HepG2 (cell line): ENCODE data around the gene TOMM6. TPM values are rescaled to one million over a fixed set of nuclear protein-coding genes. Genes with fewer than 3 reads are reported as not detected.

Source experiments
- ATAC-seq: fragments of 200-7000 bp; cut with Tn5 transposase; 3 replicates; pipeline ENCODE4 v1.9.1; 2020; ENCODE audit warnings: mild to moderate bottlenecking, moderate library complexity
- BruUV-seq: library from RNA; stranded (reverse); fragments of 400-500 nt; replicated peaks from 2 replicates; lab custom pipeline; 2021; lab: Mats Ljungman, UMichigan
- CTCF ChIA-PET: fragments of 300-600 bp; formaldehyde crosslinking; extraction: SDS; loops from one replicate; lab custom pipeline; 2021; ENCODE audit warnings: low total read pairs, inconsistent platforms, low intra/inter-chr PET ratio; lab: Yijun Ruan, JAX
- POLR2A ChIA-PET: fragments of 350-600 bp; sonication (Branson Sonifier 250); formaldehyde crosslinking; loops from one replicate; lab custom pipeline; 2020; ENCODE audit warnings: antibody characterized with exemption, inconsistent platforms; lab: Yijun Ruan, JAX
- DNase-seq: peaks from one replicate; pipeline ENCODE4 v3.0.0-alpha.2; 2015; ENCODE audit warnings: low spot score
- FAIRE-seq: peaks from 3 replicates; lab custom pipeline; 2011; peaks lifted over from hg19 to GRCh38; lab: Jason Lieb, UNC
- H2AFZ ChIP-seq: one replicate; pipeline ENCODE4 v1.6.1; 2011; ENCODE audit warnings: low read length, inconsistent platforms
- H3K27ac ChIP-seq: fragments of 300-600 bp; 3 replicates; pipeline ENCODE4 v1.8.0; 2011; ENCODE audit warnings: mixed run types, mild to moderate bottlenecking, mixed read lengths, low read length, inconsistent platforms; ENCODE audit not compliant: insufficient read depth; ENCODE audit errors: extremely low read length
- H3K27me3 ChIP-seq, 2 experiments: fragments of 200-600 bp in 1 of 2; 2 replicates in 1 of 2; 3 replicates in 1 of 2; pipeline versions ENCODE4 v1.6.0 to v1.8.0; 2011; ENCODE audit warnings: low read length in 2 of 2, mild to moderate bottlenecking in 2 of 2, moderate library complexity in 2 of 2, inconsistent platforms in 1 of 2; ENCODE audit not compliant: insufficient read depth in 2 of 2, control insufficient read depth in 1 of 2
- H3K36me3 ChIP-seq, 2 experiments: fragments of 200-600 bp in 1 of 2; replicated peaks in 1 of 2; 2 replicates in 1 of 2; 3 replicates in 1 of 2; pipeline versions ENCODE4 v1.5.1 to v1.8.0; 2011; ENCODE audit warnings: low read length in 2 of 2, inconsistent platforms in 1 of 2; ENCODE audit not compliant: insufficient read depth in 2 of 2, control insufficient read depth in 1 of 2
- H3K4me1 ChIP-seq: 2 replicates; pipeline ENCODE4 v1.5.1; 2012; ENCODE audit warnings: low read length, inconsistent platforms; ENCODE audit not compliant: insufficient read depth
- H3K4me2 ChIP-seq: 2 replicates; pipeline ENCODE4 v1.6.0; 2011; ENCODE audit warnings: low read depth, low read length, inconsistent platforms
- H3K4me3 ChIP-seq, 3 experiments: fragments of 200-600 bp in 1 of 3; sonication (generic), shearing (Covaris generic) in 1 of 3; replicated peaks in 1 of 3; 2 replicates each; pipeline ENCODE4 v1.5.1; 2011 to 2016; ENCODE audit warnings: low read length in 3 of 3, inconsistent platforms in 2 of 3, low read depth in 2 of 3, mild to moderate bottlenecking in 2 of 3, control low read depth in 1 of 3, mixed read lengths in 1 of 3; ENCODE audit not compliant: insufficient read depth in 1 of 3
- H3K79me2 ChIP-seq: one replicate; pipeline ENCODE4 v1.6.1; 2011; ENCODE audit warnings: low read length, inconsistent platforms; ENCODE audit not compliant: insufficient read depth
- H3K9ac ChIP-seq: 2 replicates; pipeline ENCODE4 v1.6.0; 2011; ENCODE audit warnings: mild to moderate bottlenecking, low read depth, low read length, inconsistent platforms; ENCODE audit not compliant: insufficient read depth
- H3K9me3 ChIP-seq: 2 replicates; pipeline ENCODE4 v1.5.1; 2012; ENCODE audit warnings: mild to moderate bottlenecking, low read length
- H4K20me1 ChIP-seq: 2 replicates; pipeline ENCODE4 v1.6.0; 2011; ENCODE audit warnings: inconsistent platforms, mild to moderate bottlenecking, low read length, moderate library complexity; ENCODE audit not compliant: insufficient read depth
- ARNT2 ChIP-seq: sonication (generic); formaldehyde crosslinking; IDR thresholded peaks from 2 replicates; pipeline ENCODE4 v1.8.0; 2022; ENCODE audit warnings: mild to moderate bottlenecking, low read depth, missing genetic modification reagents, moderate library complexity
- KMT2A ChIP-seq: sonication (generic); formaldehyde crosslinking; IDR thresholded peaks from 2 replicates; pipeline ENCODE4 v1.4.0; 2020; ENCODE audit warnings: missing genetic modification reagents
- LBX2 ChIP-seq: sonication (generic); formaldehyde crosslinking; IDR thresholded peaks from 2 replicates; pipeline ENCODE4 v1.5.0; 2020; ENCODE audit warnings: missing genetic modification reagents, mild to moderate bottlenecking, borderline replicate concordance
- MTERF4 ChIP-seq: sonication (generic); formaldehyde crosslinking; IDR thresholded peaks from 2 replicates; pipeline ENCODE4 v1.8.0; 2023; ENCODE audit warnings: mild to moderate bottlenecking, missing genetic modification reagents
- NR2F6 ChIP-seq, 2 experiments: IDR thresholded peaks; 2 replicates each; pipeline ENCODE4 v1.6.1; 2016; ENCODE audit warnings: antibody characterized with exemption in 1 of 2, mild to moderate bottlenecking in 1 of 2
- ZBTB38 ChIP-seq: sonication (generic); formaldehyde crosslinking; IDR thresholded peaks from 2 replicates; pipeline ENCODE4 v1.5.1; 2020; ENCODE audit warnings: mild to moderate bottlenecking, missing genetic modification reagents
- ZFY ChIP-seq: sonication (generic); formaldehyde crosslinking; IDR thresholded peaks from 2 replicates; pipeline ENCODE4 v1.4.0; 2020; ENCODE audit warnings: missing genetic modification reagents
- ZNF251 ChIP-seq: sonication (generic); formaldehyde crosslinking; IDR thresholded peaks from 2 replicates; pipeline ENCODE4 v1.9.0; 2021; ENCODE audit warnings: mild to moderate bottlenecking, missing genetic modification reagents
- ZNF280B ChIP-seq: sonication (generic); formaldehyde crosslinking; IDR thresholded peaks from 2 replicates; pipeline ENCODE4 v1.5.0; 2020; ENCODE audit warnings: missing genetic modification reagents, mild to moderate bottlenecking, borderline replicate concordance
- ZNF792 ChIP-seq: IDR thresholded peaks from 2 replicates; pipeline ENCODE4 v1.6.1; 2016
- WGBS: methylation state at CpG from one replicate; pipeline ENCODE4 v1.1.6; 2017; ENCODE audit warnings: low lambda C conversion rate; 5-methylcytosine and 5-hydroxymethylcytosine counted together
- in situ Hi-C: cut with HindIII; loops from 2 replicates; pipeline ENCODE4 v1.10.0; 2017; ENCODE audit warnings: low pct_unique_long_range_greater_than_20kb; ENCODE audit not compliant: extremely low pct_ligation_motif_present
- intact Hi-C: fragments of 100-400 bp; cut with micrococcal nuclease; formaldehyde crosslinking; loops from one replicate; pipeline ENCODE4 v1.10.0; 2022; ENCODE audit not compliant: unreplicated experiment
- polyA plus RNA-seq, 8 experiments: library from polyadenylated mRNA; depleted of rRNA in 3 of 8; stranded (reverse) in 7 of 8; unstranded in 1 of 8; fragments of >200 nt; fragmentation: Illumina TruSeq in 4 of 8; extraction: Trizol in 4 of 8; gene quantifications; 2 replicates each; pipeline versions ENCODE4 v1.2.1 to v1.2.3, GENCODE V29; 2011 to 2016; ENCODE audit warnings: low read depth in 4 of 8, missing spikeins in 1 of 8, mixed read lengths in 1 of 8; ENCODE audit not compliant: insufficient read depth in 1 of 8
- total RNA-seq, 5 experiments: library from RNA; depleted of rRNA; stranded (reverse); fragments of >200 nt; fragmentation: Illumina TruSeq; extraction: Trizol; gene quantifications; 2 replicates each; pipeline ENCODE4 v1.2.3, GENCODE V29; 2016; ENCODE audit warnings: low read depth in 1 of 5
- TF ChIP-seq, protein P1 (sequence below): sonication (generic); formaldehyde crosslinking; conservative IDR thresholded peaks from 2 replicates; pipeline ENCODE4 v1.4.0; 2020; ENCODE audit warnings: missing genetic modification reagents
- TF ChIP-seq, protein P2 (sequence below): sonication (generic); formaldehyde crosslinking; IDR thresholded peaks from 2 replicates; pipeline ENCODE4 v1.9.0; 2022; ENCODE audit warnings: missing genetic modification reagents, mild to moderate bottlenecking, borderline replicate concordance
- TF ChIP-seq, protein P3 (sequence below): sonication (generic); formaldehyde crosslinking; IDR thresholded peaks from 2 replicates; pipeline ENCODE4 v1.4.0; 2020; ENCODE audit warnings: missing genetic modification reagents; ENCODE audit errors: not compliant biosample characterization

The TOMM6 gene
- total and polyA plus RNA-seq, 2 of the 13 experiments (the other 11 are each of a cell fraction or from before 2014, with no cell fraction given), result 320 to 321 TPM

DNA sequence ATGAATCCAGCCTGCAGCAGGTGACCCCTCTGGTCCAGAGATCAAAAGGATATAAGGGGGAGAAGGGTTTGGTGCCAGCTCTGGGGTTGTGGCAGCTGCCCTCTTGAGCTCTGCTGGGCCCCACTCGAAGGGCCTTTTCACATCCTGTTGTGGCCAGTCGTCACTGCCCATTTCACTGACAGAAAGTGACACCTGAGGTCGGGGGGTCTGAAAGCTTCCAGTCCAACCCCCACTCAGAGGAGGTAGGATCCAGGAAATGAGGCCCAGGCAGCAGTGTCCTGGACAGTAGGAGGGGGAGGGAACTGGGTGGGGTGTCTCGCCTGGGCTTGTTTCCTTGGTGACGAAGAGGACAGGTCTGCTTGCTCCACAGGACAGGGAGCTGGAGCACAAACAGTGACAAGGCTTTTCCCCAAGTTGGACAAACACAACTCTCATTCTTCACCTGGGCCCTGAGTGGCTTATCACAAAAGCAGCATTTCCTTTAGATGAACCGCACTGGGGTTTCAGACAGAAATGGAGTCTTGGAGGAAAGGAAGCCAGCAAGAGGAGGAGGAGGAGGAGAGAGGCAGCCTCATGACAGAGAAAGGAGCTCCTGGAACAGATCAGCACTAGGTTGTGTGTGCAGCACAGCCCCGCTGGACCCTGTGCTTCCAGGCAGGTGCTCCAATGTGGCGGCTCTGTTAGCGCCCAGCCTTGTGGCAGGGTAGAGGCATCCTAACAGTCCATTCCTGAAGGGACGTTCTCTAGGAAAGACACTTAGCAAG, 18.8 kb upstream of the TOMM6 start:
- peaks cover 39% of the 10 kb centered on the region for H3K4me1 ChIP-seq
- FAIRE-seq, result peak; percentile 90
- H3K4me2 ChIP-seq, result peak overlapping the region; percentile 63
- peak overlapping the region; percentile 75 for H3K27ac ChIP-seq
- no peak overlapping the region for H2AFZ ChIP-seq
- POLR2A ChIA-PET, result interaction anchor here (1.0 to 4.6 kb wide), 12 partner anchors 9 to 282 kb away, joined by 4 to 112 read pairs (median 6); partner anchors contain the start of genes FRS3, PGC, TAF8 and TFEB
- no peaks in the 10 kb centered on the region for H3K79me2 ChIP-seq
- peak; percentile 94 for DNase-seq
- CTCF ChIA-PET, result no interaction called here
- intact Hi-C loops, result loop anchor here (1.0 to 2.0 kb wide), 3 partner anchors 8 to 34 kb away; partner anchors contain the start of gene TFEB
- H3K9ac ChIP-seq, result peak overlapping the region; percentile 62
- 31% methylated on average over 10 of the region's 10 CpGs for WGBS
- H3K36me3 ChIP-seq, result peaks cover 13 to 26% of the 10 kb centered on the region in 2 experiments; a peak in 4 of 5 replicates
- H4K20me1 ChIP-seq, result no peaks in the 10 kb centered on the region
- ATAC-seq, result peak; percentile 83
- no peaks in the 10 kb centered on the region for H3K9me3 ChIP-seq
- TSS peak; percentile 89 for BruUV-seq
- no peaks in the 10 kb centered on the region for H3K27me3 ChIP-seq
- peak overlapping the region in 1 of 3 experiments; percentile 45; a peak in 2 of 6 replicates for H3K4me3 ChIP-seq
- in situ Hi-C loops, result no loop called here
- peak; percentile 42; the same call in 1 of the 2 replicates for TF ChIP-seq ZNF792 (CRISPR knock-in tag)
- no peak for TF ChIP-seq KMT2A
- TF ChIP-seq ZBTB38 (CRISPR knock-in tag), result peak; percentile 87
- no peak for TF ChIP-seq ZNF251 (CRISPR knock-in tag)
- TF ChIP-seq, protein P1, sequence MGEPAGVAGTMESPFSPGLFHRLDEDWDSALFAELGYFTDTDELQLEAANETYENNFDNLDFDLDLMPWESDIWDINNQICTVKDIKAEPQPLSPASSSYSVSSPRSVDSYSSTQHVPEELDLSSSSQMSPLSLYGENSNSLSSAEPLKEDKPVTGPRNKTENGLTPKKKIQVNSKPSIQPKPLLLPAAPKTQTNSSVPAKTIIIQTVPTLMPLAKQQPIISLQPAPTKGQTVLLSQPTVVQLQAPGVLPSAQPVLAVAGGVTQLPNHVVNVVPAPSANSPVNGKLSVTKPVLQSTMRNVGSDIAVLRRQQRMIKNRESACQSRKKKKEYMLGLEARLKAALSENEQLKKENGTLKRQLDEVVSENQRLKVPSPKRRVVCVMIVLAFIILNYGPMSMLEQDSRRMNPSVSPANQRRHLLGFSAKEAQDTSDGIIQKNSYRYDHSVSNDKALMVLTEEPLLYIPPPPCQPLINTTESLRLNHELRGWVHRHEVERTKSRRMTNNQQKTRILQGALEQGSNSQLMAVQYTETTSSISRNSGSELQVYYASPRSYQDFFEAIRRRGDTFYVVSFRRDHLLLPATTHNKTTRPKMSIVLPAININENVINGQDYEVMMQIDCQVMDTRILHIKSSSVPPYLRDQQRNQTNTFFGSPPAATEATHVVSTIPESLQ, result no peak
- no peak for TF ChIP-seq MTERF4 (CRISPR knock-in tag)
- 0 out of 2 replicates have a peak, but pooled peaks have one; percentile 41 for TF ChIP-seq ARNT2 (CRISPR knock-in tag)
- TF ChIP-seq NR2F6 (IDR thresholded peaks at IDR 0.05), result peak; percentile 68; the same call in 1 of the 2 replicates
- peak; percentile 73 for TF ChIP-seq NR2F6 (CRISPR knock-in tag; IDR thresholded peaks at IDR 0.05)
- 0 out of 2 replicates have a peak, but pooled peaks have one; percentile 7 for TF ChIP-seq ZNF280B
- TF ChIP-seq, protein P2, sequence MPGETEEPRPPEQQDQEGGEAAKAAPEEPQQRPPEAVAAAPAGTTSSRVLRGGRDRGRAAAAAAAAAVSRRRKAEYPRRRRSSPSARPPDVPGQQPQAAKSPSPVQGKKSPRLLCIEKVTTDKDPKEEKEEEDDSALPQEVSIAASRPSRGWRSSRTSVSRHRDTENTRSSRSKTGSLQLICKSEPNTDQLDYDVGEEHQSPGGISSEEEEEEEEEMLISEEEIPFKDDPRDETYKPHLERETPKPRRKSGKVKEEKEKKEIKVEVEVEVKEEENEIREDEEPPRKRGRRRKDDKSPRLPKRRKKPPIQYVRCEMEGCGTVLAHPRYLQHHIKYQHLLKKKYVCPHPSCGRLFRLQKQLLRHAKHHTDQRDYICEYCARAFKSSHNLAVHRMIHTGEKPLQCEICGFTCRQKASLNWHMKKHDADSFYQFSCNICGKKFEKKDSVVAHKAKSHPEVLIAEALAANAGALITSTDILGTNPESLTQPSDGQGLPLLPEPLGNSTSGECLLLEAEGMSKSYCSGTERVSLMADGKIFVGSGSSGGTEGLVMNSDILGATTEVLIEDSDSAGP (CRISPR knock-in tag), result peak; percentile 24; the same call in 1 of the 2 replicates
- TF ChIP-seq ZFY (CRISPR knock-in tag), result peak; percentile 60; the same call in 1 of the 2 replicates
- no peak for TF ChIP-seq LBX2 (CRISPR knock-in tag)
- TF ChIP-seq, protein P3, sequence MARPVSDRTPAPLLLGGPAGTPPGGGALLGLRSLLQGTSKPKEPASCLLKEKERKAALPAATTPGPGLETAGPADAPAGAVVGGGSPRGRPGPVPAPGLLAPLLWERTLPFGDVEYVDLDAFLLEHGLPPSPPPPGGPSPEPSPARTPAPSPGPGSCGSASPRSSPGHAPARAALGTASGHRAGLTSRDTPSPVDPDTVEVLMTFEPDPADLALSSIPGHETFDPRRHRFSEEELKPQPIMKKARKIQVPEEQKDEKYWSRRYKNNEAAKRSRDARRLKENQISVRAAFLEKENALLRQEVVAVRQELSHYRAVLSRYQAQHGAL (CRISPR knock-in tag), result peak; percentile 46
